HepG2 (cell line): Measurements from ENCODE around the gene EMILIN1. TPM values are rescaled to one million over a fixed set of nuclear protein-coding genes. Genes with fewer than 3 reads are reported as not detected.

Experiments used
- CEBPZ ChIP-seq: IDR thresholded peaks from 2 replicates; pipeline ENCODE4 v1.6.1; 2012; ENCODE audit warnings: low read length, improper control_type of control experiment
- FOXP4 ChIP-seq: sonication (generic); formaldehyde crosslinking; IDR thresholded peaks from 2 replicates; pipeline ENCODE4 v1.4.0; 2020; ENCODE audit warnings: missing genetic modification reagents
- NAIF1 ChIP-seq: sonication (generic); formaldehyde crosslinking; IDR thresholded peaks from 2 replicates; pipeline ENCODE4 v1.5.0; 2020; ENCODE audit warnings: mild to moderate bottlenecking, missing genetic modification reagents, borderline replicate concordance
- PHF8 ChIP-seq: sonication (generic); formaldehyde crosslinking; IDR thresholded peaks from 2 replicates; pipeline ENCODE4 v1.5.0; 2020; ENCODE audit warnings: missing genetic modification reagents
- TIGD3 ChIP-seq: sonication (generic); formaldehyde crosslinking; IDR thresholded peaks from 2 replicates; pipeline ENCODE4 v1.5.1; 2020; ENCODE audit warnings: mild to moderate bottlenecking, missing genetic modification reagents, borderline replicate concordance
- ZNF333 ChIP-seq: sonication (generic); formaldehyde crosslinking; IDR thresholded peaks from 2 replicates; pipeline ENCODE4 v1.4.0; 2020; ENCODE audit warnings: mild to moderate bottlenecking, missing genetic modification reagents, borderline replicate concordance
- ZNF597 ChIP-seq: sonication (generic); formaldehyde crosslinking; IDR thresholded peaks from 2 replicates; pipeline ENCODE4 v1.5.0; 2020; ENCODE audit warnings: missing genetic modification reagents
- ZNF646 ChIP-seq: sonication (generic); formaldehyde crosslinking; IDR thresholded peaks from 2 replicates; pipeline ENCODE4 v1.9.0; 2021; ENCODE audit warnings: mild to moderate bottlenecking, missing genetic modification reagents
- polyA plus RNA-seq, 8 experiments: library from polyadenylated mRNA; depleted of rRNA in 3 of 8; stranded (reverse) in 7 of 8; unstranded in 1 of 8; fragments of >200 nt; fragmentation: Illumina TruSeq in 4 of 8; extraction: Trizol in 4 of 8; gene quantifications; 2 replicates each; pipeline versions ENCODE4 v1.2.1 to v1.2.3, GENCODE V29; 2011 to 2016; ENCODE audit warnings: low read depth in 4 of 8, missing spikeins in 1 of 8, mixed read lengths in 1 of 8; ENCODE audit not compliant: insufficient read depth in 1 of 8
- total RNA-seq, 5 experiments: library from RNA; depleted of rRNA; stranded (reverse); fragments of >200 nt; fragmentation: Illumina TruSeq; extraction: Trizol; gene quantifications; 2 replicates each; pipeline ENCODE4 v1.2.3, GENCODE V29; 2016; ENCODE audit warnings: low read depth in 1 of 5

Gene EMILIN1
- total and polyA plus RNA-seq, 2 of the 13 experiments (the other 11 are each of a cell fraction or from before 2014, with no cell fraction given): 8.1 to 9.7 TPM

- no peak for TF ChIP-seq TIGD3 (CRISPR knock-in tag)
- TF ChIP-seq ZNF597 (CRISPR knock-in tag): no peak
- TF ChIP-seq ZNF646: no peak
- no peak for TF ChIP-seq CEBPZ
- TF ChIP-seq FOXP4: no peak
- TF ChIP-seq NAIF1 (CRISPR knock-in tag): no peak
- no peak for TF ChIP-seq PHF8
- no peak for TF ChIP-seq ZNF333
These were observed 56.5 kb downstream of the EMILIN1 start (continued) for GRCh38 chr2:27134781-27135477.
